GM19463 (cell line): ENCODE data around the gene SERTAD2.
A peak's percentile ranks its signal among the peaks of the same experiment; 100 is the strongest.

Experiments
- ATAC-seq: cut with Tn5 transposase; IDR thresholded peaks from one replicate; pipeline ENCODE4 v1.9.1; 2021; ENCODE audit warnings: mild to moderate bottlenecking, moderate library complexity; ENCODE audit not compliant: unreplicated experiment

Gene SERTAD2, protein sequence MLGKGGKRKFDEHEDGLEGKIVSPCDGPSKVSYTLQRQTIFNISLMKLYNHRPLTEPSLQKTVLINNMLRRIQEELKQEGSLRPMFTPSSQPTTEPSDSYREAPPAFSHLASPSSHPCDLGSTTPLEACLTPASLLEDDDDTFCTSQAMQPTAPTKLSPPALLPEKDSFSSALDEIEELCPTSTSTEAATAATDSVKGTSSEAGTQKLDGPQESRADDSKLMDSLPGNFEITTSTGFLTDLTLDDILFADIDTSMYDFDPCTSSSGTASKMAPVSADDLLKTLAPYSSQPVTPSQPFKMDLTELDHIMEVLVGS

DNA sequence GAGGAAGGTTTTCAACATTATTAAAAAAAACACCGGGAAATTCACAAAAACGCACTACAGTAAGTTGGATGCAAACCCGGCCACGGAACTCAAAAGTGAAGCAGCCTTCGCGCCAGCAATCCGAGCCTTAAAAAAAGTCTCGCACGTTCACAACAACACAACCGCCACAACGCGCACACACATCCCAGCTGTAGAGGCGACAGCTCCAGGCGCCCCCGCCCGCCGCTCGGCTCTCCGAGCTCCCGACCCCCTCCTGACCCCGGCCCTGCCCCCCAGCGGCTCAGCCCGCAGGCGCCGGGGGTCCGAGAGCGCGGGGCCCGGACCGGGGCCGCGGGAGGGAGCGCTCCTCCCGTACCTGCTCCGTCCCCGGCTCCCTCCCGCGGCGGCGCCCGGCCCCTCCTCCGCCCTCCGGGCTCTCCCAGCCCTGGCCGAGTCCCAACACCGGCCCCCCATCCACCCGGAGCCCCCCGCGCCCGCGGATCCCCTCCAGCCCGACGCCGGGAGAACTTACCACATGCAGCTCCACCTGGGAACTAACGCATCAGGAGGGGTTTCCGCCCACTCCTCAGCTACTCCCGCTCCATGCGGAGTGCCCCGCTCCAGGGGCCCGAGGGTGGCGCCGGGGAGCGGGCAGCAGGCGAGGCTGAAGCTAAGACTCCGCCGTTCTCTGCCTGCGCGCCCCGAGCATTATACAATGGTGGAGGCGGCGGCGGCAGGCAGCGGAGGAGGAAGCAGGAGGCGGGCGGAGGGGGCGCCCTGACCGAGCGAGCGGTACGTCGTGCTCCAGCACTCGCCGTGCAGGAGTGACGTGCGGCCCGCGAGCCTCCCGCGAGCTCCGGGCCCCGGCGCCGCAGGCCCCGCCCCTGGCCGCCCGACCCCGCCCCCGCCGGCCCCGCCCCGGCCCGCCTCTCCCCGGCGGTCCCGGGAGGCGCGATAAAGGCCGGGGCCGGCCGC is at the start of gene SERTAD2:
TSS of gene SERTAD2 (minus strand) at position 805 of the 954 bp plus-strand sequence. CDS start 17,042 bp downstream, outside the sequence.
- peak; percentile 55 for ATAC-seq

- ATAC-seq: peak; percentile 29
Observed at GRCh38 chr2:64700133-64700809, 46.6 kb upstream of the SERTAD2 start.

DNA sequence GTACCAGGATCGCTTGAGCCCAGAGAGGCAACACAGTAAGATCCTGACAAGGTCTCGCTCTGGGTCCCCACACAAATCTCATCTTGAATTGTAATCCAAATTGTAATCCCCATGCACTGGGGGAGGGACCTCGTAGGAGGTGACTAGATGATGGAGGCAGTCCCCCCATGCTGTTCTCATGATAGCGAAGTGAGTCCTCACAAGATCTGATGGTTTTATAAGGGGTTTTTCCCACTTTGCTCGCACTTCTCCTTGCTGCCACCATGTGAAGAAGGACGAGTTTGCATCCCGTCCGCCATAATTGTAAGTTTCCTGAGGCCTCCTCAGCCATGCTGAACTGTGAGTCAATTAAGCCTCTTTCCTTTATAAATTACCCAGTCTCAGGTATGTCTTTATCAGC is 46.0 kb upstream of the SERTAD2 start:
- peak; percentile 22 for ATAC-seq

DNA sequence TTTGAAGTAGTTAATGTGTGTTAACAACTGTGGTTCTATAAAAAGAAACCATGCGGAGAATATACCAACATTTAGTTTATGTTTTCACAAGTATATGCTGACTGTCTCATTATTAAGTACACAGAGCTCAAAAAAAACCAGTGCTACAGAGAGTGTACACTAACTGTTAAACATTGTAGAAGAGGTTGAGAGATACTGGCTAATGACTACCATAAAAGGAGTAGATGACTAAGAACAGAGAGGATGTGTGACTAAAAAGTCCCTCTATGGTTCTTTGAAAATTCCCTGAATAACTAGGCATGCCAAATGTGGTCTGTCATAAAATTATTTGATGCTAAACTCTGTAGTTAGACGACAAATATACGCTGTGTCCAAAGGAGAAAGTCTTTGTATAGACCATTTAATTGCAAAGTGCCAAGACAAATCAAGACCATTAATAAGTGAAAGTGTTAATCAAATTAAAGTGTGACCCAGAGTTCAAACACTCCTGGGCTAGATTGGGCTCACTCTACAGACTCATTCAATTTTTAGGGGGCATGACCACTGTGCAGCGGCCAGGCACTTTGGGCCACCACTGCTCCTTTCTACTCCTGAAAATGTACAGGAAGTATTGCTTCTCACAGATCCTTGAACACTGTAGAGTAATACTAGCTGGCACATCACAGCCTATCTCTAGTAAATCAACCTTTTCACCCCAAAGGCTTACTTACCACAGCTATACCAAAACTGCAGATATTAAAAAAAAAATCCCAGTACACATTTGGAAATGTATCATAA is 45.1 kb upstream of the SERTAD2 start:
- peak; percentile 86 for ATAC-seq

DNA sequence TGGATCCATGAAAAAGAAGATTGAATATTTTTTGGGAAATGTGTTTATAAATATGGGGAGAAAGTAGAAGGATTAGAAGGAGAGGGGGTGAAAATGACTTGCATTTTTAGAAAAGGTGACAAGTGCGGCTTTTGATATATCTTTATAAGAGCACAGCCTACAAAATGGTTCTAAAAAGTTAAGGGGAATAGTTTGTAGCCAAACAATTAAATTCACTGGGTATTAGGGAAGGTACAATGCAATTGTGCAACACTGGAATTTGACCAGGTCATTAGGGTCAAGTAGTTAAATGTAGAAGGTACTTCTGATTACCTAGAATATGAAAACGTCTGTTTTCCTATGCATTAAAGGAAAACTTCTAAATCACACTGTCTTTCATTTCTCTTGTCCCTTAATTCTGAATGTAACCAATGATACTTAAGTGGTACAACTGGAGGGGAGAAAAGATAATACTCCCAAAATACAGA is 44.5 kb upstream of the SERTAD2 start:
- ATAC-seq: peak; percentile 4

DNA sequence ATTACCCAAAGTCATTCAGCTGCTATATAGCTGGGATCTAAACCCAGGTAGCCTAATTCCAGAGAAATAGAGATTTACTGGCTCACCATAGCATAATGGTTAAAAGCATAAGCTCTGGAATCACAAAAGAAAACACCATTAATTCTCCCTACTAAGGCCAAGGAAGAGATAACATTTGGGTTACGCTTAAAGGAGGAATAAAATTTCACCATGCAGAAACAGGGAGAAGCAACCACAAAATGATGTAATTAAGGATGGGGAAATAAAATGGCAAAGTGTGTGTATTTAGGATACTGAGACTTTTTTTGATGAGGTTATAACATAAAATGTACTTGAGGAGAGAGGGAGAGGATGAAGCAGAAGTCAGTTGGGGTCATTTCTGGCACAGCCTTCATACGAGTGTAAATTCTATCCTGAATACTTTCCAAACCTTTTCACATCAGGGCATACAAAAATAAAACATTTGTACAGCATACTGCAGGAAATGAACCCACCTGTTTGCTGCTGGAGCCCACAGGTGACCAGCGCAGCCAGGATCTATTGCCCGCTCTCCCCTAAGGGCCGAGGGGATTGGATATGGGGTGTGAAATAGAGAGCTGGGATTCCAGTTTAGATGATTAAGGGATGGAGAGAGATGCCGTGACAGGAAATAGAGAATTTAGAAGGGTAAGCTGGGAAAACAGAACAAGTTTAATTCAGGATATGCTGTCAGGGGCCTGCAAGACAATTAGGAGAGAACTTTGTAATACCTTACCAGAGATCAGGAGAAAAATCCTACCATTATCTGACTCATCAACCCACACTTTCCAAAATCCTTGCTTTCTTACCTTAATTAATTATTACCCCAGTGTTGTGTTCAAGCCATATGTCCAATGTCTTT is 43.8 kb upstream of the SERTAD2 start:
- no peak for ATAC-seq

- no peak for ATAC-seq
Observed at GRCh38 chr2:64696636-64697035, 42.9 kb upstream of the SERTAD2 start.

DNA sequence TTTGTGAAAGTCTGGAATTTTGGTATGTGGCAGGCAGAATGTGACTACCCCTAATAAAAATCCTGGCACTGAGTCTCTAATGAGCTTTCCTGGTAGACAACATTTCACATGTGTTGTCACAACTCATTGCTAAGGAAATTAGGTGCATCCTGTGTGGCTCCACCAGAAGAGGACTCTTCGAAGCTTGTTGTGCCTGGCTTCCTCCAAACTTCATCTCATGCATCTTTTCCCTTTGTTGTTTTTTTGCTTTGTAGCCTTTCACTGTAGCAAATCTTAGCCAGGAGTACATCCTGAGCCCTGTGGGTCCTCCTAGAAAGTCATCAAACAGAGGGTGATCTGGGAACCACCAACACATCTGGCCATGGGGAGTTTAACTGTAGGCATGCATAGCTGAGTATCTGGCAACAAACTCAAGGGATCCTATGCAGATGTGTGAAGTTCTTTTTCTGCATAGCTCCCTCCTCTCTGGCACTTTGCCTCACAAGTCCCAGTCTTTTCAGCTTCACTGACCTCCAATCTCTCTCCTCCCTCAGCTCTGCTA is 42.1 kb upstream of the SERTAD2 start:
- no peak for ATAC-seq

DNA sequence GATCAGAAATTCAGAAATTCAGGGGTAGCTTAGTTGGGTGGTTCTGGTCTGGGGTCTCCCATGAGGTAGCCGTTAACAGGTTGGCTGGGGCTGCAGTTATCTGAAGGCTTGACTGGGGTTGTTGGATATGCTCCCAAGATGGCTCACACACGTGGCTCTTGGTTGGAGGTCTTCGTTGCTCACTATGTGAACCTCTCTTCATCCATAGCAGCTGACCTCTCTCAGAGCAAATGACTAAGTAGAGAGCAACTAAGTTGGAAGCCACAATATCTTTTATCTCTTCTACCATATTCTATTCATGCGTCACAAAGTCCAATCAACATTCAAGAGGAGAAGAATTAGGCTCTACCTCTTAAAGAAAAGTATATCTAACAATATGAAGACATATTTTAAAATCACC is 38.7 kb upstream of the SERTAD2 start:
- no peak for ATAC-seq

- no peak for ATAC-seq
Observed at GRCh38 chr2:64688909-64689308, 35.2 kb upstream of the SERTAD2 start.

DNA sequence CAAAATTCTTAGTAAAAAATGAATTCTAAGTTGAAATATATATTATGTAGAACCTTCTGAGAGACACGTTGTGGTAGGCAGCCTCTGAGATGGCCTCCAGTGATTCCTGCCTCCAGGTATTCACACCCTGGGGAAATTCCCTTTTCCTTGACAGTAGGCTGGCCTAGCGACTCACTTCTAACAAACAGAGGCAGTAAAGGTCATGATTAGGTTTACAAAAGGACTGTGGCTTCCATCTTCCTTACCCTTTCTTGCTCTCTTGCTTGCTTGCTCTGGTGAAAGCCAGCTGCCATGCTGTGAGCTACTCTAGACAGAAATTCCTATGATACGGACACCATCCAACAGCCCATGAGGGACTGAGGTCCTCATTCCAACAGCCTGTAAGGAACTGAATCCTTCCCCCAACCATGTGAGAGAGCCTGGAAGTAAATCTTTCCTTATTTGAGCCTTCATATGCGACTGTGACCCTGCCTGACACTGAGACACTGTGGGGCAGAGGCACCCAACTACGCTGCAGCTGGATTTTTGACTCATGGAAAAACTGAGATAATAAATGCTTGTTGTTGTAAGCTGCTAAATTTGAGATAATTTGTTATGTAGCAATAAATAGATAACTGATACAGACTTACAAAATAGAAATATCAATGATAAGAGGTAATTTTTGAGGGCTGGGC is 32.7 kb upstream of the SERTAD2 start:
- no peak for ATAC-seq

- ATAC-seq: no peak
Observed at GRCh38 chr2:64685430-64685829, 31.7 kb upstream of the SERTAD2 start.

GRCh38 chr2:64683771-64684510 is 30.2 kb upstream of the SERTAD2 start:
- ATAC-seq: no peak

GRCh38 chr2:64681479-64681967 is 27.8 kb upstream of the SERTAD2 start:
- peak; percentile 43 for ATAC-seq

DNA sequence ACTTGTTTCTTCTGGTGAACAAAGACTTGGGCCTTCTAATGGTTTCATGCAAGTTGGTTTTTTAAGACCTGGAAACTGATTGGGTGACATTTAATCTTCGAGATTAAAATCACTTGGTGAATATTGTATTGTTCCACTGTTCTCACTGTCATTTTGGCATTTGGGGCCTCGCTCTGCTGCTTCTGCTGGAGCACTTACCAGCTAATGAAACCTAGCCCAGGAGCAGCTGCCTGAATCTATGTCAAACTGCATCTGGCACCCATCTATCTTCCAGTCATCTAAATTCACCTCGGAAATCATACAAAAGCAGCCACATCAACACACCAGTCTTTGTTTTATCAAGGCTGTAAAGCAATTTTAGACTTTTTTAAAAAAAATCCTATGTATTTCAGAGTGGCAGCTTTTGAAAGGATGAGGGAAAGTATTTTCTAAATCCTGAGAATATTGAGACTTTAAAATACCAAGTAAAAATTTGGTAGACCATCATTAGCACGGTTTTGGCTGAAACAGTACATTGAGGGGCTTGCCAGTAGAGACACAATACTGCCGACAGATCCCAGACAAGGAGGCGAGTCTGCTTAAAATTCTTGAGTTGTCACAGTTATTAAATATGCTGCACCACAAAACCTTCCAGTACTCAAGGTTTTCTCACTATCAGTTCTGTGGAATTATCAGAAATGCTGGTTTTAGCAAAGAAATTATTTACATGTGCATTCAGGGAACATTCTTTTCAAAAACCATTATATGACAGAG is 26.1 kb upstream of the SERTAD2 start:
- ATAC-seq: no peak

- peak; percentile 41 for ATAC-seq
Observed at GRCh38 chr2:64678771-64679590, 25.3 kb upstream of the SERTAD2 start.
